Fibroblast of mammary gland (primary cell): ENCODE results near the gene RPTOR.

Experiments used
- DNase-seq: peaks from one replicate; pipeline ENCODE4 v3.0.0-alpha.2; 2010; ENCODE audit warnings: low read depth
- H3K4me3 ChIP-seq: 2 replicates; pipeline ENCODE4 v1.5.1; 2011; ENCODE audit warnings: low read depth, mild to moderate bottlenecking, low read length, moderate library complexity; ENCODE audit not compliant: control insufficient read depth
- CTCF ChIP-seq: conservative IDR thresholded peaks from 2 replicates; pipeline ENCODE4 v1.5.1; 2011; ENCODE audit warnings: low read depth, low read length, inconsistent platforms; ENCODE audit not compliant: control insufficient read depth, insufficient read depth

The RPTOR gene

DNA sequence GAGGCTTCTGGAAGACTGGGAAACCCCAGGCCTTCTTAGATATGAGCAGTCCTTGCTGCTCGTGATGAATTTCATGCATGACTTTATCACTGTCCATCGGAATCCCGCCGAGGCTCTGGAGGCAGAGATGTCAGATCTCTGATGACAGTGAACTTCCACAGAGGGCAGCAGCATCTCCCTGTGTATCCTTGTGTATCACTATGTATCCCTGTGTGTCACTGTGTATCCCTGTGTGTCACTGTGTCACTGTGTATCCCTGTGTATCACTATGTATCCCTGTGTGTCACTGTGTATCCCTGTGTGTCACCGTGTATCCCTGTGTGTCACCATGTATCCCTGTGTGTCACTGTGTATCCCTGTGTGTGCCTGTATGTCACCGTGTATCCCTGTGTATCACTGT lies 286.9 kb downstream of the RPTOR start:
- no peak overlapping the region for H3K4me3 ChIP-seq
- TF ChIP-seq CTCF = no peak
- no peak for DNase-seq

- H3K4me3 ChIP-seq = peak overlapping the region; percentile 52
- no peak for TF ChIP-seq CTCF
- DNase-seq = peak; percentile 81
These were observed 287.6 kb downstream of the RPTOR start for GRCh38 chr17:80832266-80832676.

DNA sequence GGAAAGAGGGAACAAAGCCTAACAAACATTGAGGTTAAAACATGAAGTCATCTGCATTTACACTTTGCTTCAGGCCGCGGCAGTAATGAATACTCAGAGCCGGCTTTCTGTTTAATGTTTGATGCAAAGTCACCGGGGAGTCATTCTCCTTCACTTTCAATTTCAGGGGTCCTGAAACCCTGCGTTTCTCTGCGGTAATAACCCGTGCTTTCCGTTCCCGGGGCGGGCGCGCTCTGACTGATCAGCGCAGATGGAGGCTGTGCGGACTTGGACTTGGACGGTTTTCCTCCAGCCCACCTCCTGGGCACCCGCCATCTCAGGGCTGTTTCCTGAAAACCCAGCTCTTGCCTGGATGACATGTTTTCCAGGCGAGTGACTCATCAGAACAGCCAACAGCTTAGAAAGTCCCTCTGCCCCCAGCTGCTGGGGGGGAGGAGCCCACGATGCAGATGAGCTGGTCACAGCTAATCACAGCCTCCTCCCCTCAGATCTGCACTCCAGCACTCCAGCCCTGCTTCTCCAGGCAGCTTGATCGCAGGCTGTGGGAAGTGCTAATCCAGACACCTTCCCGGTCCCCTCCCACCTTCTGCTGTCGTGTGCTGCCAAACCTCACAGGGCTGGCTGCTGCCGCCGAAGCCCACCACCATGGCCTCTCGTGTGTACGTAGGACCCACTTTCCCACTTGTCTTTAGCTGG lies 288.4 kb downstream of the RPTOR start:
- DNase-seq = peak; percentile 100
- TF ChIP-seq CTCF = no peak
- H3K4me3 ChIP-seq = peak overlapping the region; percentile 52

DNA sequence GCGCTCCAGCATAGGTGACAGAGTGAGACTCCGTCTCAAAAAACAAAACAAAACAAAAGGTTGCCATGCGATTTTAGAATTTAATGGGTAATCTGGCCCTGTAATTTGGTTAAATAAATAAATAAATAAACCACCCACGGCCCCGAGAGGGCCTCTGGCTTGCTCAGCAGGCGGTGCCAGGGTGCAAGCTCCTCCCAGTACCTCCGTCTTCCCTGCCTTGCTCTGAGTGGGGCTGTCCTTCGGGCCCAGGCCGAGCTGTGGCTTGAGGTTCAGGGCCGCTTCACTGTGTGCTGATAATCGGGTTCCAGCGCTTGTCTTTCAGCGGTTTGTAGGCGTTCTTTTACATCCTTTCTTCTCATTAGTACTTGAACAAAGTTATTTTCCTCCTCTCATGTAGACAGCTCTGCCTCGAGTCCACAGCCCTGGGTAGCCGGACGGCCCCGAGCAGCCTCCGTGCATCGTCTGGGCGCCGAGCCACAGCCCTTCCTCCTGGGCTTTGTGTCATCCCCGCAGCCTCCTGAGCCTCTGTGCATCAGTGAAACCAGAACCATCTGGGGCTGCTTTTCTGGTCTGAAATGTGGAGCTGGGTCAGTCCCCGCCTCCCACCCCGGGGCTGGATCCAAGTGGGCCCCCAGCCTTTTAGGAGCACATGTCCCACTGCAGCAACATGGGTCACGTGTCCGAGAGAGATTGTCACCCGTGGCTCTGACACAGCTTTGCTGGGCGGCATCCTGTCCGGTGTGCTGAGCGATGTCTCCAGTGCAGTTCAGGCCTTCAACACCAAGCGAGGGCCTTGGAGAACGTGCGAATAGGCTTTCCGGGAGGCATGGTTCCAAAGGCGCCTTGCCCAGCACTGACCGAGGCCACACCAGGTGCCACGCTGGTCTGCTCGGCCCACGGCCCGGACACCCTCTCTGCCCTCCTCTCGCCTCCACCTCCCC lies 289.6 kb downstream of the RPTOR start:
- peak overlapping the region; percentile 52 for H3K4me3 ChIP-seq
- DNase-seq = peak; percentile 94
- no peak for TF ChIP-seq CTCF

DNA sequence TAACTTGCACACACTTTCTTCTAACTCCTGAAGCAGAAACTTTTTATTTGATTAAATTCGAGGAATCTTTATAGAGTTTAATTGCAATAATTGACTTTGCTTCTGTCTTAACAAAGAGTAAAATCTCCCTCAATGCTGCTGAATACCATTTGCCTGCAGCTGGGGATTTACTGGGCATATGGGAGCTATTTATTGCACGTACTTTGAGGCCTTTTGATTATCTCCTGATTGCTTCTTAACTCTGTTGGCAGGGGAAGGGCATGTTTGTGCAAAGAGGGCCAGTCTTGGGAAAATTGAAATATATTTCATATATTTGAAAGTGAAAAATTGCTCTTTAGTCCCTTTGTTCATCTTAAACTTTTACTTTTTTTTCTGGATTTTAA lies 290.2 kb downstream of the RPTOR start:
- no peak for DNase-seq
- TF ChIP-seq CTCF = no peak
- no peak overlapping the region for H3K4me3 ChIP-seq

DNA sequence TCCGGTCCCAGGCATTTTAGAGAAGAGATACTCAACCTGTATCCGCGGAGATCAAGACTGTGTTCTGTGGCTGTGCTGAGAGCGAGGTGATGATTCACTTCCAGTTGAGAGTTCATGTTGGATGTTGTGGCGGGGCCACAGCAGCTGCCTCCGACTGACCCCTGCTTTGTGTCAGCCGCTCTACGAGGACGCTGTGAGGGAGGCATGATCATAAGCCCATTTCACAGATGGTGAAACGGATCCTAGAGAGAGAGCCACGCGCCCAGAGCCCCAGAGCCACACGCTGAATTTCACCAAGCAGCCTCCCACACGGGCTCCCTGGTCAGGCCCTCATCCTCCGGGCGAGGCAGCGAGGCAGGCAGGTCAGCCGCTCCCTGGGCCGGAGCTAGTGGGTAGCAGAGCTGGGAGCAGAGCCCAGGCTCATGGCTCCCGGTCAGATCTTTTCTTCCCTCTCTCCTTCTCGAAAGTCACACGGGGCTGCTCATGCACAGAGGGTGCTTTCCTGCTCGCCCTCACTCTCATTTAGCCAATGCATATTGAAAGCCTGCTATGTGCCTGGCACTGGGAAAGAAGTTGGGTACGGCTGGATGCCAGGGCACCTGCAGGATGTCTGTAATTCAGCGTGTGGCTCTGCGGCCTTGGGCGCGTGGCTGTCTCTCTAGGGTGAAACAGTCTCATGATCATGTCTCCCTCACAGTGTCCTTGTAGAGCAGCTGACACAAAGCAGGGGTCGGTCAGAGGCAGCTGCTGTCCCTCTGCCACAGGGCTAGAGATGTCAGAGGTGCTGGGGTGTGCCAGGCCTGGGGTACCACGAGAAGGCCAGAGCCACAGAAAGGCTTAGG lies 291.4 kb downstream of the RPTOR start:
- no peak for TF ChIP-seq CTCF

More for the DNA sequence above, 291.4 kb downstream of the RPTOR start:
- H3K4me3 ChIP-seq = no peak overlapping the region
- no peak for DNase-seq
